ENCODE data around the gene IMPDH1.

DNA sequence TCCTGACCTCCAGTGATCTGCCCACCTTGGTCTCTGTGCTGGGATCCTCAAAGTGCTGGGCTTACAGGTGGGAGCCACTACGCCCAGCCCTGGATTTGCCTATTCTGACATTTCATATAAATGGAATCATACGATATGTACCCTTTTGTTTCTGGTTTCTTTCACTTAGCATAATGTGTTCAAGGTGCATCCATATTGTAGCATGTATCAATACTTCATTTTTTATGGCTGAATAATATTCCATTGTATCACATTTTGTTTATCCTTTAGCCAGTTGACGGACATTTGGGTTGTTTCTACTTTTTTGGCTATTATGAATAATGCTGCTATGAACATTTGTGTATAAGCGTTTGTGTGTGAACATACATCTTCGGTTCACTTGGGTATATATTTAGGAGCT lies 41.1 kb upstream of the IMPDH1 start:
- TF ChIP-seq POLR2AphosphoS5 (IDR thresholded peaks at IDR 0.05) (no peak), POLR2A (IDR thresholded peaks at IDR 0.05) (no peak)
- TF ChIP-seq, protein P1, sequence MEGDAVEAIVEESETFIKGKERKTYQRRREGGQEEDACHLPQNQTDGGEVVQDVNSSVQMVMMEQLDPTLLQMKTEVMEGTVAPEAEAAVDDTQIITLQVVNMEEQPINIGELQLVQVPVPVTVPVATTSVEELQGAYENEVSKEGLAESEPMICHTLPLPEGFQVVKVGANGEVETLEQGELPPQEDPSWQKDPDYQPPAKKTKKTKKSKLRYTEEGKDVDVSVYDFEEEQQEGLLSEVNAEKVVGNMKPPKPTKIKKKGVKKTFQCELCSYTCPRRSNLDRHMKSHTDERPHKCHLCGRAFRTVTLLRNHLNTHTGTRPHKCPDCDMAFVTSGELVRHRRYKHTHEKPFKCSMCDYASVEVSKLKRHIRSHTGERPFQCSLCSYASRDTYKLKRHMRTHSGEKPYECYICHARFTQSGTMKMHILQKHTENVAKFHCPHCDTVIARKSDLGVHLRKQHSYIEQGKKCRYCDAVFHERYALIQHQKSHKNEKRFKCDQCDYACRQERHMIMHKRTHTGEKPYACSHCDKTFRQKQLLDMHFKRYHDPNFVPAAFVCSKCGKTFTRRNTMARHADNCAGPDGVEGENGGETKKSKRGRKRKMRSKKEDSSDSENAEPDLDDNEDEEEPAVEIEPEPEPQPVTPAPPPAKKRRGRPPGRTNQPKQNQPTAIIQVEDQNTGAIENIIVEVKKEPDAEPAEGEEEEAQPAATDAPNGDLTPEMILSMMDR (IDR thresholded peaks at IDR 0.05) = no peak
